Right ventricle myocardium superior (tissue), 1 donor: ENCODE results near the gene DAZL. TPM values are rescaled to one million over a fixed set of nuclear protein-coding genes. Genes with fewer than 3 reads are reported as not detected.

ENCODE experiments used
- ATAC-seq: fragments of 200-7000 bp; cut with Tn5 transposase; one replicate; pipeline ENCODE4 v1.9.1; 2020; ENCODE audit warnings: mild to moderate bottlenecking; ENCODE audit not compliant: poor library complexity
- DNase-seq: peaks from one replicate; pipeline ENCODE4 v3.0.0-alpha.2; 2020
- intact Hi-C: fragments of 100-400 bp; cut with DNase I; formaldehyde crosslinking; loops from one replicate; pipeline ENCODE4 v1.11.2; 2022
- total RNA-seq: library from RNA; stranded (reverse); fragmentation: NEBNext Ultra II Directional; extraction: Animal tissue kit (Norgen Biotek cat#: 25700); gene quantifications from one replicate; pipeline ENCODE4 v1.2.1, GENCODE V29; 2021
- donor health status: DM: no; HTN: yes; CAD: no; lungs with severe emphysema.

The DAZL gene
- total RNA-seq, 1 donor from 2014 or later, result not detected

DNA sequence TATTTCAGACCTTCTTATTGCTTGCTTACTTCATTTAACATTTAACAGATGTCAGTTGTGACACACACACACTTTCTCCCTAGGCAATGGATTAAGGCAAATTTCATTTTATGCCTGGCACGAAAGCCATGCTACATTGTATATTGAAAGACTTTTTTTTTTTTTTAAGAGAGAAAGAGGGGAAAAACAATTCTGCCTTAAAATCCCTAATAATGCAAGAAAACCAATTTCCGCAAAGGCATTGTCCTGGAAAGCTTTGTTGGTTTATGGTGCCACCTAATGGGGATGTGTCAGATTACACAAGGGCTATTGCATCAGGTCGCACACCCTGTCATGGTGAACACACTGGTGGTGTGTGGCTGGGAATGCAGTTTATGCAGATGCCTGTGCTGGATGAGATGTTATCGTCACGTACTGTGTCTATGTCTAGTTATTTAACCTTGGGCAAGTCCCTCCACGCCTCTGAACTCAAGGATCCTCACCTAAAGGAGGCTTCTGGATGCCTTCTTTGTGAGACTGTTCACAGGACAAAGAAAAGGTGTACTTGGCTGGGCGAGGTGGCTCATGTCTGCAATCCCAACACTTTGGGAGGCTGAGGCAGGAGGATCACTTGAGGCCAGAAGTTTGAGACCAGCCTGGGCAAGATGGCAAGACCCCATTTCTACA lies 54.4 kb downstream of the DAZL start:
- DNase-seq (no peak), ATAC-seq (peak; percentile 87)
- intact Hi-C loops, result loop anchor here (5.0 to 10.0 kb wide), 3 partner anchors 264 to 506 kb away; partner anchors contain the start of gene OXNAD1

DNA sequence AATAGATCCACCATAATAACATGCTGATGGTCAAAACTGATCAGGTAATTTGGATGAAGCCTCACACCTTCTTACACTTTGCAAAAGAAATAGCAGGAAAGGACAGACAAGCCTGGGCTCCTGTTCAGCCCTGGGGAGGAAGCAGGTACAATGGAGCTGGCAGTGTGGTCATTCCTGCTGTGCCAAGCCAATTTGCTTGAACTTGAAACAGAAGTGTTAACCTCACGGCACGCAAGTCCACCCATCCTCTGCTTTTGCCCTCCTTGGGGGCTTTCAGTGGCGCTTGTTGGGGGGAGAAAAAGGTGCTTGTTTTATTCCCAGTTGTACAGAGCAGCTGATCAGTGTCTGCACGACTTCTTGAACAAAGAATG lies 54.9 kb downstream of the DAZL start:
- ATAC-seq (peak; percentile 32), DNase-seq (no peak)
- intact Hi-C loops, result loop anchor here (5.0 to 10.0 kb wide), 3 partner anchors 263 to 505 kb away; partner anchors contain the start of gene OXNAD1

DNA sequence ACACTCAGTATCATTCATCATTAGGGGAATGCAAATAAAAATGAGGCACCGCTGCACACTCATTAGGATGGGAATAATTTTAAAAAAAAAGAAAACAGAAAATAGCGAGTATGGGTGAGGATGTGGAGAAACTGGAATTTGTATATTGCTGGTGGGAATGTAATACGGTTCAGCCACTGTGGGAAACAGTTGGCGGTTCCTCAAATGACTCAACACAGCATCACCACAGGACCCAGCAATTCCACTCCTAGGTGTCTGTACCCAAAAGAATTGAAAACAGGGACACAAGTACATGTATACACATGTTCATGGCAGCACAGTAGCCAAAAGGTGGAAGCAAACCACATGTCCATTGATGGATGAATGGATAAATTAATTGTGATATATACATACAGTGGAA lies 56.5 kb downstream of the DAZL start:
- no peak for DNase-seq

GRCh38 chr3:16547561-16548357 lies 57.5 kb downstream of the DAZL start:
- ATAC-seq (no peak), DNase-seq (no peak)
- intact Hi-C loops, result no loop called here

More for the DNA sequence above, 56.5 kb downstream of the DAZL start:
- intact Hi-C loops, result no loop called here
- no peak for ATAC-seq

GRCh38 chr3:16546186-16547010 lies 58.8 kb downstream of the DAZL start:
- DNase-seq (no peak), ATAC-seq (no peak)

GRCh38 chr3:16545413-16546185 lies 59.6 kb downstream of the DAZL start:
- DNase-seq (no peak), ATAC-seq (no peak)
- intact Hi-C loops, result no loop called here

More at GRCh38 chr3:16546186-16547010, 58.8 kb downstream of the DAZL start:
- intact Hi-C loops, result no loop called here

- intact Hi-C loops, result no loop called here
- DNase-seq, result no peak
- no peak for ATAC-seq
Measured at GRCh38 chr3:16543242-16543864, 61.9 kb downstream of the DAZL start.

GRCh38 chr3:16538507-16538906 lies 66.7 kb downstream of the DAZL start:
- no peak for ATAC-seq
- DNase-seq, result no peak
- intact Hi-C loops, result no loop called here

DNA sequence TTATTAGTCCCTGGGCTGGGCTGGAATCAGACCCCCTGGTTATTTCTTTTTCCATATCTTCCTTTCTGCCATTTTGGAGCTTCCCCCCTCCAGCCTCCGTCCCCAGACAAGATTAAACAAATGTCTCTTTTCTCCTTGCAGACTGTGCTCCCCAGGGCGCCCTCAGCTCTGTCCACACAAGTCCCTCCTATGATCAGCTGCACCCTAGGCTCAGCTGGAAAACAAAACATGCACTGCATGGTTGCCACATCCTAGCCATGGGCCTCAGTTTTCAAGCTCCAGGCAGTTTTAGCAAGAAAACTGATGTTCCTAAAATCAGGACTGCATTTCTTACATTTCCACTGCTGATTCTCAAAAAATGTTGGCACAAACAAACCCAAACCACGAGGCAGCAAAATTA lies 68.2 kb downstream of the DAZL start:
- ATAC-seq (no peak), DNase-seq (no peak)
- intact Hi-C loops, result no loop called here

Other genes with a start within 250 kb of the DAZL start
- gene RFTN1, start 91.7 kb downstream of the DAZL start, total RNA-seq, result 25.8 TPM